ENCODE measurements around the gene FFAR4. TPM values are rescaled to one million over a fixed set of nuclear protein-coding genes. Genes with fewer than 3 reads are reported as not detected.

The FFAR4 gene
- total RNA-seq, 2 experiments from 2014 or later = not detected

GRCh38 chr10:93593749-93594148 is 27.3 kb downstream of the FFAR4 start:
- H3K36me3 Mint-ChIP-seq (ENCODE audit: low read depth) = no peaks in the 10 kb centered on the region
- ChIA-PET POLR2A (no interaction called here), CTCF (no interaction called here)
- no peaks in the 10 kb centered on the region for H3K9me3 Mint-ChIP-seq
- H3K27me3 Mint-ChIP-seq = peaks cover 3% of the 10 kb centered on the region
- TF ChIP-seq, protein P1, sequence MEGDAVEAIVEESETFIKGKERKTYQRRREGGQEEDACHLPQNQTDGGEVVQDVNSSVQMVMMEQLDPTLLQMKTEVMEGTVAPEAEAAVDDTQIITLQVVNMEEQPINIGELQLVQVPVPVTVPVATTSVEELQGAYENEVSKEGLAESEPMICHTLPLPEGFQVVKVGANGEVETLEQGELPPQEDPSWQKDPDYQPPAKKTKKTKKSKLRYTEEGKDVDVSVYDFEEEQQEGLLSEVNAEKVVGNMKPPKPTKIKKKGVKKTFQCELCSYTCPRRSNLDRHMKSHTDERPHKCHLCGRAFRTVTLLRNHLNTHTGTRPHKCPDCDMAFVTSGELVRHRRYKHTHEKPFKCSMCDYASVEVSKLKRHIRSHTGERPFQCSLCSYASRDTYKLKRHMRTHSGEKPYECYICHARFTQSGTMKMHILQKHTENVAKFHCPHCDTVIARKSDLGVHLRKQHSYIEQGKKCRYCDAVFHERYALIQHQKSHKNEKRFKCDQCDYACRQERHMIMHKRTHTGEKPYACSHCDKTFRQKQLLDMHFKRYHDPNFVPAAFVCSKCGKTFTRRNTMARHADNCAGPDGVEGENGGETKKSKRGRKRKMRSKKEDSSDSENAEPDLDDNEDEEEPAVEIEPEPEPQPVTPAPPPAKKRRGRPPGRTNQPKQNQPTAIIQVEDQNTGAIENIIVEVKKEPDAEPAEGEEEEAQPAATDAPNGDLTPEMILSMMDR (IDR thresholded peaks at IDR 0.05) = no peak
- no peaks in the 10 kb centered on the region for H3K4me1 Mint-ChIP-seq (ENCODE audit: low read depth)
- ATAC-seq (no peak), DNase-seq (no peak)
- H3K27ac Mint-ChIP-seq = no peak overlapping the region
- intact Hi-C loops (cut with micrococcal nuclease) = no loop called here
- H3K4me3 Mint-ChIP-seq = no peak overlapping the region

- peaks cover 2% of the 10 kb centered on the region for H3K27me3 Mint-ChIP-seq
- intact Hi-C loops (cut with micrococcal nuclease) = no loop called here
- TF ChIP-seq, protein P1 (IDR thresholded peaks at IDR 0.05) = no peak
- H3K4me1 Mint-ChIP-seq (ENCODE audit: low read depth) = no peaks in the 10 kb centered on the region
- no peak for ATAC-seq
- H3K27ac Mint-ChIP-seq = no peak overlapping the region
- H3K9me3 Mint-ChIP-seq = no peaks in the 10 kb centered on the region
- DNase-seq = no peak
- H3K4me3 Mint-ChIP-seq = no peak overlapping the region
- no peaks in the 10 kb centered on the region for H3K36me3 Mint-ChIP-seq (ENCODE audit: low read depth)
- CTCF ChIA-PET = no interaction called here
- POLR2A ChIA-PET = no interaction called here
Observed at GRCh38 chr10:93594518-93594917, 28.1 kb downstream of the FFAR4 start.

DNA sequence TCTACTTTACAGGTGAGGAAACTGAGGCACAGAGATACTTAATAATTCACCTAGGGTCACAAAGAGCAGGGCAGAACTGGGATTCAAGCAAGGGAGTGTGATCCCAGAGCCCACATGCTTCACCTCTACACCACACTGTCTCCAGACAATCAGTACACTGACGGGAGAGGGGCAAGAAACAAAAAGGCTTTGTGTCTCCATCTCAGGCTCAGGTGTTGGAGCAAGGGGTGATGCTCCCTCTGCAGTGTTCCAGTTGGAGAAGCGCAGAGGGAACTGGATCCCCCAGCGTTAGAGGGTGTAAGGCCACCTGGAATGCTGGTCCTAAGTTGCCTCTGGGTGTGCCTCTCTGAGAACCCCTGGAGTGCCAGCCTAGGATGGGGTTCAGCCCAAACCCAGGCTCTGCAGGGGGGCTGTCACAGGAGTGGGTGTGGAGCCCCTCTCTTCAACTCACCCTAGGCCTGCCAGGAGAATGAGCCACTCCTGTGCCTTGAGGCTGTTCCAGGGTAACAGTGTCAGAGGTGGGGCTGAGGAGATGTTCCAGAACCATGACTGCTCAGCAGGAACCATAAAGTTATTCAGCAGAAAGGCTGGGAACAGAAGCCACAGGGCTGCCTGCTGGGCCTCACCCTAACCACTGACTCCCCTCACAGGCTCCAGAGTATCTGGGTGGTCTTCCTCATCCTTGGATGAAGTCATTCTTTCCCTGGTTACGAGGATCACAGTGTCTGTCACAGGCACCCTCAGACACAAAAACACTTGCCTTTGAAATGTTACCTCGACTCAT is 29.1 kb downstream of the FFAR4 start:
- POLR2A ChIA-PET = no interaction called here
- Mint-ChIP-seq H3K27me3 (peaks cover 5% of the 10 kb centered on the region), H3K27ac (no peak overlapping the region), H3K9me3 (no peaks in the 10 kb centered on the region), H3K36me3 (ENCODE audit: low read depth) (no peaks in the 10 kb centered on the region), H3K4me1 (ENCODE audit: low read depth) (no peaks in the 10 kb centered on the region), H3K4me3 (no peak overlapping the region)
- TF ChIP-seq, protein P1 (IDR thresholded peaks at IDR 0.05) = no peak
- intact Hi-C loops (cut with micrococcal nuclease) = no loop called here
- ATAC-seq = no peak
- no peak for DNase-seq
- CTCF ChIA-PET = interaction anchor here (0.7 kb wide), 1 partner anchor 104 kb away, joined by 3 read pairs; no protein-coding TSS in a partner anchor

GRCh38 chr10:93596539-93596938 is 30.1 kb downstream of the FFAR4 start:
- POLR2A ChIA-PET = no interaction called here
- intact Hi-C loops (cut with micrococcal nuclease) = no loop called here
- peaks cover 6% of the 10 kb centered on the region for H3K27me3 Mint-ChIP-seq
- H3K36me3 Mint-ChIP-seq (ENCODE audit: low read depth) = no peaks in the 10 kb centered on the region
- H3K27ac Mint-ChIP-seq = no peak overlapping the region
- DNase-seq (no peak), ATAC-seq (no peak)
- no peak overlapping the region for H3K4me3 Mint-ChIP-seq
- H3K4me1 Mint-ChIP-seq (ENCODE audit: low read depth) = no peaks in the 10 kb centered on the region
- no peaks in the 10 kb centered on the region for H3K9me3 Mint-ChIP-seq
- TF ChIP-seq, protein P1 (IDR thresholded peaks at IDR 0.05) = no peak
- CTCF ChIA-PET = no interaction called here

DNA sequence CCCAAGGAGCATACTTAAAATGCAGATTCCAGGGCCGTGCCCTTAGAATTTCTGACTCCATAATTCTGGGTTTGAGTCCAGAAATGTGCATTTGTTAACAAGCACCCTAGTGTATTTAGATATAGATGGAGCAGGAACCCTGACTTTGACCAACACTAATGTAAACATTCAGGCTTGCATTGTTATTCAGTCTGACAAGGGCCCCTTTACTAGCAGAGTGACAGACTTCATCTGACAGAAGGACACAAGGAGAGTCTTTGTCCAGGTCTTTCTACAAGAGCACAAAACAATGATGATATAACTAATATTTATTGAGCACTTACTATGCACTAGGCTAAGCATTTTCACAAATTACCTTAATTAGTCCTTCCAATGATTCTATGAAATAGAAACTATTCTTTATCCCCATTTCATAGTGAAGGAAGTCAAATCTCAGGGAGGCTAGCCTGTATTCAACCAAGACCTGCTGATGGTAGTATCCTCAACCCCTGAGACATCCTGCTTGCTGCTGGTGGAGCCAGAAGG is 30.7 kb downstream of the FFAR4 start:
- ATAC-seq = no peak
- no peaks in the 10 kb centered on the region for H3K36me3 Mint-ChIP-seq (ENCODE audit: low read depth)
- ChIA-PET CTCF (no interaction called here), POLR2A (no interaction called here)
- peaks cover 12% of the 10 kb centered on the region for H3K27me3 Mint-ChIP-seq
- H3K4me3 Mint-ChIP-seq = no peak overlapping the region
- no peaks in the 10 kb centered on the region for H3K9me3 Mint-ChIP-seq
- H3K27ac Mint-ChIP-seq = no peak overlapping the region
- TF ChIP-seq, protein P1 (IDR thresholded peaks at IDR 0.05) = no peak
- intact Hi-C loops (cut with micrococcal nuclease) = no loop called here
- no peaks in the 10 kb centered on the region for H3K4me1 Mint-ChIP-seq (ENCODE audit: low read depth)
- no peak for DNase-seq

Data from activated CD8-positive, alpha-beta T cell treated with anti-CD3 and anti-CD28 coated beads for 36 hours (primary cell).